Mesendoderm (in vitro differentiated cells): ENCODE data around the gene DYNC1I1.

Experiments used
- DNase-seq: peaks from one replicate; pipeline ENCODE4 v3.0.0; 2013
- H2AK5ac ChIP-seq: 2 replicates; pipeline ENCODE4 v1.6.1; 2013; ENCODE audit warnings: low read length, inconsistent platforms
- H2BK120ac ChIP-seq: 2 replicates; pipeline ENCODE4 v1.6.1; 2013; ENCODE audit warnings: low read depth, mild to moderate bottlenecking, low read length, moderate library complexity, mixed read lengths
- H2BK15ac ChIP-seq: replicated peaks from 2 replicates; pipeline ENCODE4 v1.6.1; 2013; ENCODE audit warnings: low read depth, mild to moderate bottlenecking, moderate library complexity
- H2BK5ac ChIP-seq: 2 replicates; pipeline ENCODE4 v1.6.1; 2013; ENCODE audit warnings: low read length, inconsistent platforms
- H3K18ac ChIP-seq: 2 replicates; pipeline ENCODE4 v1.6.1; 2013; ENCODE audit warnings: mild to moderate bottlenecking, low read length, mixed read lengths
- H3K23ac ChIP-seq: one replicate; pipeline ENCODE4 v1.6.1; 2013; ENCODE audit warnings: low read length
- H3K27ac ChIP-seq: 2 replicates; pipeline ENCODE4 v1.5.1; 2013; ENCODE audit warnings: low read depth, mild to moderate bottlenecking, inconsistent platforms, low read length, moderate library complexity
- H3K27me3 ChIP-seq: 2 replicates; pipeline ENCODE4 v1.6.1; 2013; ENCODE audit warnings: low read length, control low read depth, mild to moderate bottlenecking, inconsistent platforms; ENCODE audit not compliant: insufficient read depth, poor library complexity
- H3K36me3 ChIP-seq: 2 replicates; pipeline ENCODE4 v1.6.1; 2013; ENCODE audit warnings: low read length, inconsistent platforms; ENCODE audit not compliant: control insufficient read depth, insufficient read depth
- H3K4ac ChIP-seq: one replicate; pipeline ENCODE4 v1.6.1; 2013; ENCODE audit warnings: low read depth, mild to moderate bottlenecking, low read length, moderate library complexity
- H3K4me1 ChIP-seq: 2 replicates; pipeline ENCODE4 v1.6.1; 2013; ENCODE audit warnings: low read depth, low read length, inconsistent platforms; ENCODE audit not compliant: control insufficient read depth
- H3K4me2 ChIP-seq: 2 replicates; pipeline ENCODE4 v1.6.1; 2013; ENCODE audit warnings: low read length
- H3K4me3 ChIP-seq: 2 replicates; pipeline ENCODE4 v1.5.1; 2013; ENCODE audit warnings: mild to moderate bottlenecking, low read length
- H3K56ac ChIP-seq: one replicate; pipeline ENCODE4 v1.6.1; 2013; ENCODE audit warnings: low read length
- H3K79me1 ChIP-seq: 2 replicates; pipeline ENCODE4 v1.6.1; 2013; ENCODE audit warnings: low read length, inconsistent platforms
- H3K79me2 ChIP-seq: 2 replicates; pipeline ENCODE4 v1.6.1; 2013; ENCODE audit warnings: mild to moderate bottlenecking, low read length; ENCODE audit not compliant: control insufficient read depth, insufficient read depth
- H3K9ac ChIP-seq: 2 replicates; pipeline ENCODE4 v1.6.1; 2013; ENCODE audit warnings: low read length, inconsistent platforms
- H4K5ac ChIP-seq: one replicate; pipeline ENCODE4 v1.6.1; 2013; ENCODE audit warnings: low read length
- H4K8ac ChIP-seq: one replicate; pipeline ENCODE4 v1.6.1; 2013; ENCODE audit warnings: low read depth, mild to moderate bottlenecking, control low read depth, low read length, moderate library complexity
- WGBS: extraction: QIAGEN DNeasy Blood & Tissue Kit; methylation state at CpG from one replicate; pipeline ENCODE4 v1.1.7; 2013; ENCODE audit warnings: low lambda C conversion rate, missing lambda C conversion rate; ENCODE audit not compliant: insufficient coverage; ENCODE audit errors: extremely low coverage; 5-methylcytosine and 5-hydroxymethylcytosine counted together

The DYNC1I1 gene

GRCh38 chr7:95737828-95738505, 34.4 kb upstream of the DYNC1I1 start:
- H3K79me1 ChIP-seq: no peaks in the 10 kb centered on the region
- no peak overlapping the region for H4K5ac ChIP-seq
- no peak overlapping the region for H3K4me3 ChIP-seq
- H3K4me2 ChIP-seq: no peak overlapping the region
- no peak overlapping the region for H3K9ac ChIP-seq
- no peaks in the 10 kb centered on the region for H3K79me2 ChIP-seq
- no peak overlapping the region for H2BK5ac ChIP-seq
- H3K18ac ChIP-seq: no peak overlapping the region
- no peak overlapping the region for H3K4ac ChIP-seq
- H3K27me3 ChIP-seq: no peaks in the 10 kb centered on the region
- no peak overlapping the region for H3K27ac ChIP-seq
- no peak overlapping the region for H3K56ac ChIP-seq
- DNase-seq: no peak
- no peak overlapping the region for H4K8ac ChIP-seq
- no peaks in the 10 kb centered on the region for H3K4me1 ChIP-seq
- no peak overlapping the region for H2AK5ac ChIP-seq
- H3K36me3 ChIP-seq: no peaks in the 10 kb centered on the region
- H2BK120ac ChIP-seq: no peak overlapping the region
- no peak overlapping the region for H3K23ac ChIP-seq
- no peak overlapping the region for H2BK15ac ChIP-seq
- WGBS: no CpG with 5 or more reads among the region's 3 CpGs

- no peak overlapping the region for H3K56ac ChIP-seq
- no peaks in the 10 kb centered on the region for H3K4me1 ChIP-seq
- H3K9ac ChIP-seq: no peak overlapping the region
- H3K18ac ChIP-seq: no peak overlapping the region
- H3K4ac ChIP-seq: no peak overlapping the region
- no peak overlapping the region for H3K23ac ChIP-seq
- no peaks in the 10 kb centered on the region for H3K36me3 ChIP-seq
- no peaks in the 10 kb centered on the region for H3K79me2 ChIP-seq
- no peaks in the 10 kb centered on the region for H3K27me3 ChIP-seq
- H2BK15ac ChIP-seq: no peak overlapping the region
- no peak overlapping the region for H3K4me3 ChIP-seq
- H4K5ac ChIP-seq: no peak overlapping the region
- H2BK5ac ChIP-seq: no peak overlapping the region
- no peak overlapping the region for H4K8ac ChIP-seq
- no CpG with 5 or more reads among the region's 3 CpGs for WGBS
- H3K4me2 ChIP-seq: no peak overlapping the region
- no peak overlapping the region for H2BK120ac ChIP-seq
- H3K79me1 ChIP-seq: no peaks in the 10 kb centered on the region
- no peak overlapping the region for H3K27ac ChIP-seq
- DNase-seq: no peak
- H2AK5ac ChIP-seq: no peak overlapping the region
Measured at GRCh38 chr7:95749044-95749443, 23.3 kb upstream of the DYNC1I1 start.

- H3K4me1 ChIP-seq: no peaks in the 10 kb centered on the region
- H3K79me2 ChIP-seq: no peaks in the 10 kb centered on the region
- H3K9ac ChIP-seq: no peak overlapping the region
- no peak for DNase-seq
- no peak overlapping the region for H3K4me2 ChIP-seq
- H3K36me3 ChIP-seq: no peaks in the 10 kb centered on the region
- H3K4me3 ChIP-seq: no peak overlapping the region
- H3K4ac ChIP-seq: no peak overlapping the region
- H4K8ac ChIP-seq: no peak overlapping the region
- H3K56ac ChIP-seq: no peak overlapping the region
- H3K27me3 ChIP-seq: no peaks in the 10 kb centered on the region
- H2BK120ac ChIP-seq: no peak overlapping the region
- H2BK5ac ChIP-seq: no peak overlapping the region
- H2BK15ac ChIP-seq: no peak overlapping the region
- no peak overlapping the region for H3K23ac ChIP-seq
- H3K27ac ChIP-seq: no peak overlapping the region
- no peak overlapping the region for H2AK5ac ChIP-seq
- no peak overlapping the region for H3K18ac ChIP-seq
- no peaks in the 10 kb centered on the region for H3K79me1 ChIP-seq
- no peak overlapping the region for H4K5ac ChIP-seq
Measured at GRCh38 chr7:95749515-95749914, 22.8 kb upstream of the DYNC1I1 start.

- Histone ChIP-seq H2BK5ac (no peak overlapping the region), H3K27ac (no peak overlapping the region), H3K4me1 (no peaks in the 10 kb centered on the region), H3K27me3 (no peaks in the 10 kb centered on the region), H3K4ac (no peak overlapping the region), H3K56ac (no peak overlapping the region), H2BK120ac (no peak overlapping the region), H3K9ac (no peak overlapping the region), H4K8ac (no peak overlapping the region), H3K79me1 (no peaks in the 10 kb centered on the region), H3K4me2 (no peak overlapping the region), H3K23ac (no peak overlapping the region), H3K79me2 (no peaks in the 10 kb centered on the region), H3K18ac (no peak overlapping the region), H4K5ac (no peak overlapping the region), H2AK5ac (no peak overlapping the region), H3K36me3 (no peaks in the 10 kb centered on the region), H3K4me3 (no peak overlapping the region), H2BK15ac (no peak overlapping the region)
- DNase-seq: no peak
Measured at GRCh38 chr7:95753440-95753839, 18.9 kb upstream of the DYNC1I1 start.

GRCh38 chr7:95755277-95755934, 16.9 kb upstream of the DYNC1I1 start:
- H2BK5ac ChIP-seq: no peak overlapping the region
- H3K23ac ChIP-seq: no peak overlapping the region
- H3K4me1 ChIP-seq: no peaks in the 10 kb centered on the region
- no peak overlapping the region for H3K27ac ChIP-seq
- no peaks in the 10 kb centered on the region for H3K36me3 ChIP-seq
- no peak overlapping the region for H3K18ac ChIP-seq
- no peak overlapping the region for H3K4me2 ChIP-seq
- WGBS: no CpG with 5 or more reads among the region's 6 CpGs
- H4K8ac ChIP-seq: no peak overlapping the region
- no peak overlapping the region for H3K4ac ChIP-seq
- DNase-seq: no peak
- no peak overlapping the region for H3K9ac ChIP-seq
- no peaks in the 10 kb centered on the region for H3K79me1 ChIP-seq
- no peak overlapping the region for H2AK5ac ChIP-seq
- H4K5ac ChIP-seq: no peak overlapping the region
- H3K79me2 ChIP-seq: no peaks in the 10 kb centered on the region
- H3K56ac ChIP-seq: no peak overlapping the region
- no peak overlapping the region for H2BK15ac ChIP-seq
- no peaks in the 10 kb centered on the region for H3K27me3 ChIP-seq
- H2BK120ac ChIP-seq: no peak overlapping the region
- no peak overlapping the region for H3K4me3 ChIP-seq

GRCh38 chr7:95758187-95758586, 14.2 kb upstream of the DYNC1I1 start:
- Histone ChIP-seq H2BK15ac (no peak overlapping the region), H4K5ac (no peak overlapping the region), H3K27ac (no peak overlapping the region), H3K36me3 (no peaks in the 10 kb centered on the region), H3K4me1 (no peaks in the 10 kb centered on the region), H3K4ac (no peak overlapping the region), H2AK5ac (no peak overlapping the region), H3K4me3 (no peak overlapping the region), H3K27me3 (no peaks in the 10 kb centered on the region), H3K23ac (no peak overlapping the region), H2BK5ac (no peak overlapping the region), H3K18ac (no peak overlapping the region), H3K79me2 (no peaks in the 10 kb centered on the region), H4K8ac (no peak overlapping the region), H2BK120ac (no peak overlapping the region), H3K9ac (no peak overlapping the region), H3K4me2 (no peak overlapping the region), H3K79me1 (no peaks in the 10 kb centered on the region), H3K56ac (no peak overlapping the region)
- no peak for DNase-seq
- WGBS: no CpG with 5 or more reads among the region's 3 CpGs
